T-helper 2 cell treated with Interferon-gamma antibody and Interleukin-4, amounts not matched to agents 5 μg/mL and 100 μg/mL, for 36 hours (primary cell): Measurements from ENCODE around the gene C1orf159.

Experiments
- DNase-seq: peaks from one replicate; pipeline ENCODE4 v3.0.0; 2021; ENCODE audit warnings: low spot score
- H3K27ac Mint-ChIP-seq: one replicate; pipeline ENCODE4 v1.8.0; 2021; ENCODE audit warnings: mild to moderate bottlenecking, mixed read lengths
- H3K27me3 Mint-ChIP-seq: one replicate; pipeline ENCODE4 v1.8.0; 2021; ENCODE audit warnings: low read depth, mixed read lengths
- H3K36me3 Mint-ChIP-seq: one replicate; pipeline ENCODE4 v1.8.0; 2021; ENCODE audit warnings: low read depth, mixed read lengths
- H3K4me1 Mint-ChIP-seq: one replicate; pipeline ENCODE4 v1.8.0; 2021; ENCODE audit warnings: low read depth, mixed read lengths
- H3K4me3 Mint-ChIP-seq: one replicate; pipeline ENCODE4 v1.8.0; 2022; ENCODE audit warnings: mild to moderate bottlenecking, moderate library complexity, mixed read lengths
- H3K9me3 Mint-ChIP-seq: one replicate; pipeline ENCODE4 v1.8.0; 2021; ENCODE audit warnings: mixed read lengths

Gene C1orf159

GRCh38 chr1:1044455-1045078 is 71.3 kb downstream of the C1orf159 start:
- Mint-ChIP-seq H3K36me3 (no peaks in the 10 kb centered on the region), H3K27me3 (peaks cover 2% of the 10 kb centered on the region), H3K4me3 (no peak overlapping the region), H3K4me1 (peaks cover 3% of the 10 kb centered on the region), H3K9me3 (no peaks in the 10 kb centered on the region), H3K27ac (no peak overlapping the region)
- DNase-seq, result no peak

- peaks cover 8% of the 10 kb centered on the region for H3K4me1 Mint-ChIP-seq
- DNase-seq, result no peak
- no peaks in the 10 kb centered on the region for H3K36me3 Mint-ChIP-seq
- H3K4me3 Mint-ChIP-seq, result no peak overlapping the region
- H3K9me3 Mint-ChIP-seq, result no peaks in the 10 kb centered on the region
- H3K27me3 Mint-ChIP-seq, result peaks cover 9% of the 10 kb centered on the region
- H3K27ac Mint-ChIP-seq, result no peak overlapping the region
These were observed 72.0 kb downstream of the C1orf159 start for GRCh38 chr1:1043921-1044320.

DNA sequence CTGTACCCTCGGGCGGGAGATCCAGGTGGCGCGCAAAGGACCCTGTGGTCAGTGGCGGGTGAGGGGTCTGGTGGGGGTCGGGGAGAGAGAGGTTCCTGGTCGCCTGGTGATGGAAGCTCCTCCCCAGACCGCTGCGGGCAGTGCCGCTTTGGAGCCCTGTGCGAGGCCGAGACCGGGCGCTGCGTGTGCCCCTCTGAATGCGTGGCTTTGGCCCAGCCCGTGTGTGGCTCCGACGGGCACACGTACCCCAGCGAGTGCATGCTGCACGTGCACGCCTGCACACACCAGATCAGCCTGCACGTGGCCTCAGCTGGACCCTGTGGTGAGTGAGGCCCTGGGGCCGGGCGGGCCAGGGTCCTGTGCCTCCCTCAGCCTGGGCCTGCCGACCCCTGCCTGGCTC is 72.5 kb downstream of the C1orf159 start:
- peaks cover 14% of the 10 kb centered on the region for H3K27me3 Mint-ChIP-seq
- peaks cover 13% of the 10 kb centered on the region for H3K4me1 Mint-ChIP-seq
- DNase-seq, result no peak
- no peaks in the 10 kb centered on the region for H3K36me3 Mint-ChIP-seq
- no peaks in the 10 kb centered on the region for H3K9me3 Mint-ChIP-seq
- H3K4me3 Mint-ChIP-seq, result no peak overlapping the region
- no peak overlapping the region for H3K27ac Mint-ChIP-seq

GRCh38 chr1:1042835-1043234 is 73.1 kb downstream of the C1orf159 start:
- Mint-ChIP-seq H3K4me1 (peaks cover 14% of the 10 kb centered on the region), H3K36me3 (no peaks in the 10 kb centered on the region), H3K27me3 (peaks cover 16% of the 10 kb centered on the region), H3K4me3 (no peak overlapping the region), H3K9me3 (no peaks in the 10 kb centered on the region), H3K27ac (no peak overlapping the region)
- no peak for DNase-seq

DNA sequence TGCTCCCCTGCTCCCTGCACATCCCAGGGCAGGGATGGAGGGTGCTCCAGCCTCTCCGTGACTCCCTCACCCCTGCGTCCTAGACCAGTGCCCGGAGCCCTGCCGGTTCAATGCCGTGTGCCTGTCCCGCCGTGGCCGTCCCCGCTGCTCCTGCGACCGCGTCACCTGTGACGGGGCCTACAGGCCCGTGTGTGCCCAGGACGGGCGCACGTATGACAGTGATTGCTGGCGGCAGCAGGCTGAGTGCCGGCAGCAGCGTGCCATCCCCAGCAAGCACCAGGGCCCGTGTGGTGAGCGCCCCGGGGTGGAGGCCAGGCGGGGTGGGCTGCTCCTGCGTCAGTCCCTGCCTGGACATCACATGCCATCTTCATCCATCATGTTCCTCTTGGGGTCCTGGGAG is 74.0 kb downstream of the C1orf159 start:
- H3K27ac Mint-ChIP-seq, result no peak overlapping the region
- no peak for DNase-seq
- no peaks in the 10 kb centered on the region for H3K9me3 Mint-ChIP-seq
- no peak overlapping the region for H3K4me3 Mint-ChIP-seq
- peaks cover 18% of the 10 kb centered on the region for H3K27me3 Mint-ChIP-seq
- no peaks in the 10 kb centered on the region for H3K36me3 Mint-ChIP-seq
- peaks cover 14% of the 10 kb centered on the region for H3K4me1 Mint-ChIP-seq

GRCh38 chr1:1041092-1041523 is 74.8 kb downstream of the C1orf159 start:
- Mint-ChIP-seq H3K4me1 (peaks cover 14% of the 10 kb centered on the region), H3K27me3 (peaks cover 20% of the 10 kb centered on the region), H3K4me3 (no peak overlapping the region), H3K9me3 (no peaks in the 10 kb centered on the region), H3K36me3 (no peaks in the 10 kb centered on the region), H3K27ac (no peak overlapping the region)
- no peak for DNase-seq

DNA sequence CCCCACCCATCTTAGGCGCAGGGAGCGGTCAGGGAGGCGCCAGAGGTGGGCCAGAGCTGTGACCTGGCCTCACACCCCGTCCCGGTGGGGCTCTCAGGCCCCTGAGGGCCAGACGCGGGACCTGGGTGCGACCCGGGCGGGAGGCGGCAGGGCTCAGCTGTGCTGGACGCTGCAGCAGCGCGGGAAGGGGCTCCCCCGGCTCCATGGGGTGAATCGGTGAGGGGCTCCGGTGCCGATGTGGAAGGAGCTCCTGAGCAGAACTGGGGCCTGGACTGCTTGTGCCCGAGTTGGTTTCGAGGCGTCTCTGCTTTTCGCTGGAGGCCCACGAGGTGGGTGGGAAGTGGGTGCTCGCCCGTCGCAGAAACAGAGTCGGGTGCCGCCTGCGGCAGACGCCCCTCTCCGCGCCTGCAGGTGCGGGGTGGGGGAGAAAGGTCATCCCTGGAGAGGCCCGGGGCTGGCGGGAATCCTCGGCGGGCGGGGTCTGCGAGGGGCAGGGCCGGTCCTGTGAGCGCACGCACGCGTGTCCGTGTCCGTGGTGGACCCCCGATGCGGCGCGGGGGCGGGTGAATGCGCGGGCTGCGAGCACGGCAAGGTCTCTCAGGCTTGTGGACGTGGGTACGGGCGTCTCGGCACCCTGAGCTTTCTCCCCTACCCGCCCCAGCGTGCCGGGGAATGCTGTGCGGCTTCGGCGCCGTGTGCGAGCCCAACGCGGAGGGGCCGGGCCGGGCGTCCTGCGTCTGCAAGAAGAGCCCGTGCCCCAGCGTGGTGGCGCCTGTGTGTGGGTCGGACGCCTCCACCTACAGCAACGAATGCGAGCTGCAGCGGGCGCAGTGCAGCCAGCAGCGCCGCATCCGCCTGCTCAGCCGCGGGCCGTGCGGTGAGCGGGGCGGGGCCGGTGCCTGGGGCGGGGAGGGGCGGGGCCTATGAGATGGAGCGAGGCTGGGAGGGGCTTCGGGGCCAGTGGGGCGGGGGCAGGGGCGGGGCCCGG is 75.6 kb downstream of the C1orf159 start:
- no peaks in the 10 kb centered on the region for H3K36me3 Mint-ChIP-seq
- peaks cover 14% of the 10 kb centered on the region for H3K4me1 Mint-ChIP-seq
- no peaks in the 10 kb centered on the region for H3K9me3 Mint-ChIP-seq
- peak; percentile 79 for DNase-seq
- H3K4me3 Mint-ChIP-seq, result peak overlapping the region; percentile 75
- H3K27ac Mint-ChIP-seq, result peak overlapping the region; percentile 72
- peaks cover 25% of the 10 kb centered on the region for H3K27me3 Mint-ChIP-seq

DNA sequence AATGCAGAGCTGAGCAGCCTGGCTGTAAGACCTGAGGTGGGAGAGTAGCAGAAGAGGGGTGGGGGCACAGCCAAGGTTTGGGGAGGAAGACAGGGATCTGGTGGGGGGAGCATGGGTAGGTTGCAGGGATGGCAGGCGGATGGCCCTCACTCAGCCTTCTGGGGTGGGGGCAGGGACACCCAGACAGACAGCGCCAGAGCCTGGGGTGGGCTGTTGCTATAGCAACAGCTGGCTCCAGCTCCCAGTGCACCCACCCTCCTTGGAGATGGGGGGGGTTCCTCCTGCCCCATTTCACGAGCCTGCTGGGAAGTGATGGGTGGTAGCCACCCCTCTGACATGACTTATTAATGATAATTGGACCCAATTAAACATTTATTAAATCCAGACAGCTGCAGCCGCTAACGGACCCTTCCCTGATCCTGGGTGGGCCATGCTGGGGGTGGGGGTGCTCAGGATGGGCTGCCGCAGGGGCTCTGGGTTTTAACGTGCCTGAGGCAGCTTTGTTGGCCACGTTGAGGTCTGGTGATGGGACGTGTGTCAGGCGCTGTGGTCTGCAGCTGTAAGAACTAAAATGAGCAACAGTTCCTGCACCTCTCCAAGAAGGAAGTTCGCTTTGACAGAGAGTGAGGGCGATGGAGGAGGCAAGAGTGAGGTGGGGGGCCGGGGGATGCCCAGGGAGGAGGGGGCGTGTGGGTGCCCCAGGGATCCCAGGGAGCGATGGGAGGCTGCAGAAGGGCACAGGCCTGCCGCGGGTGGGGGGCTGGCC is 76.6 kb downstream of the C1orf159 start:
- Mint-ChIP-seq H3K4me3 (peak overlapping the region; percentile 75), H3K4me1 (peaks cover 14% of the 10 kb centered on the region), H3K27ac (peak overlapping the region; percentile 72), H3K9me3 (no peaks in the 10 kb centered on the region), H3K36me3 (no peaks in the 10 kb centered on the region), H3K27me3 (peaks cover 27% of the 10 kb centered on the region)
- DNase-seq, result no peak

DNA sequence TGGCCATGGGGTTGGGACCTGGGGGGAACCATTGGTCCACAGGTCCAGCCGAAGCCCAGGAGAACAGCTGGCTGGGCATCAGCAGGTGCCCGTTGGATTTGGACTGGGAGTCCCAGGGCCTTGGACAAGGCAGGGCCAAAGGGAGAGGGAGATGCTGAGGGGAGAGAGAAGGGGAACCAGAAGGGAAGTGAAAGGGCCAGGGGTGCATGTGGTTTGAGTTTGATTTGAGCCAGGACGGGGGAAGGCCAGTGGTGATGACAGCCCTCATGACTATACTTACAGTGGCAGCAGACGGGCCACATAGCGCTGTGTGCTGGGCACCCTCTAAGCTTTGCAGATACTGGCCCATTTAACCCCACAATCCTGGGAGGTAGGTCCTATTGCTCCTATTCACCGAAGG is 77.2 kb downstream of the C1orf159 start:
- DNase-seq, result no peak
- Mint-ChIP-seq H3K4me3 (peak overlapping the region; percentile 29), H3K27me3 (peaks cover 27% of the 10 kb centered on the region), H3K4me1 (peaks cover 14% of the 10 kb centered on the region), H3K27ac (no peak overlapping the region), H3K36me3 (no peaks in the 10 kb centered on the region), H3K9me3 (no peaks in the 10 kb centered on the region)

DNA sequence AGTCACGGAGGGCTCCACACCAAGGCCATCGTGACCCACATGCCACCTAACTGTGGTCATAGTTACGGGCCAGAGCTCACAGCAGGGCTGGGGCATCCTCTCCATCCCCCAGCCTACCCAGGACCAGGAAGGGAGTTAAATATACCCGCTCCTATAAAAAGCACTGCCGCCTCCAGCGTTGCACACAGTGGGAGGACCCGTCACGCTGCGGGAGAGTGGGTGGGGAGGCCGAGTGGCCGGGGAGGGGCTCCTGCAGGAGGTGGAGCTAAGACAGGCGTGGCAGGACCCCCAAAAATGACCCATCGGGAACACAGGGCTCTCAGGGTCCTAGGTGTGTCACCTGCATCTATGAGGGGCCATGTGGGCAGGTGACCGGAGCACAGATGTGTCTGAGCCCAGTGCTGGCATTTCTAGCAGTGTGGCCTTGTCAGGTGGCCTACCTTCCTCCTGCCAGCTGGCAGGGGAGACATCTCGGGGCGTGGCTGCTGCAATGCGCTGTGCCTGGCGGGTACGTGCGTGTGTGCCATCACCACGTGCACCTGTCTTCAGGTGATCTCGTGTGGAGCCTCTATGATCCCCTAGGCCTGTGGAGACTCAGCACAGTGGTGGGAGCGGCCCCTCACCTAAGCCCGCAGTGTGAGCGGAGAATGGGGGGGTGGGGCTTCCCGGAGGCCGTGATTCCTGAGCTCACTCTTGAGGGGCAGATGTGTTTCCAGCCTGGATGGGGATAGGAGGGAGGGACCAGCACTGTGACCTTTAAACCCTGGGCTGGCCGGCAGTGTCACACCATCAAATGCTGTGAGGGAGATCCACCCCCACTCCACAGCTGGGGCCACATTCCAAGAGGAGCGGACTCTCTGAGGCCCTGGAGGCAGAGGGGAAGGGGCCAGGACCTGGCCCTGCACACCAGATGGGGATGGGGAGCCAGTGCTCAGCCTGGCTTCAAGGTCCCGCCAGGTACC is 78.2 kb downstream of the C1orf159 start:
- no peak overlapping the region for H3K4me3 Mint-ChIP-seq
- H3K36me3 Mint-ChIP-seq, result no peaks in the 10 kb centered on the region
- no peak overlapping the region for H3K27ac Mint-ChIP-seq
- no peaks in the 10 kb centered on the region for H3K9me3 Mint-ChIP-seq
- H3K4me1 Mint-ChIP-seq, result peaks cover 14% of the 10 kb centered on the region
- no peak for DNase-seq
- peaks cover 27% of the 10 kb centered on the region for H3K27me3 Mint-ChIP-seq

- DNase-seq, result no peak
- H3K36me3 Mint-ChIP-seq, result no peaks in the 10 kb centered on the region
- no peak overlapping the region for H3K4me3 Mint-ChIP-seq
- H3K9me3 Mint-ChIP-seq, result no peaks in the 10 kb centered on the region
- peaks cover 18% of the 10 kb centered on the region for H3K4me1 Mint-ChIP-seq
- H3K27ac Mint-ChIP-seq, result no peak overlapping the region
- H3K27me3 Mint-ChIP-seq, result peaks cover 35% of the 10 kb centered on the region
These were observed 80.5 kb downstream of the C1orf159 start for GRCh38 chr1:1035291-1035943.

- no peak for DNase-seq
- peak overlapping the region; percentile 54 for H3K4me3 Mint-ChIP-seq
- peaks cover 31% of the 10 kb centered on the region for H3K27me3 Mint-ChIP-seq
- H3K9me3 Mint-ChIP-seq, result no peaks in the 10 kb centered on the region
- H3K27ac Mint-ChIP-seq, result no peak overlapping the region
- no peaks in the 10 kb centered on the region for H3K36me3 Mint-ChIP-seq
- H3K4me1 Mint-ChIP-seq, result peaks cover 13% of the 10 kb centered on the region
These were observed 81.5 kb downstream of the C1orf159 start for GRCh38 chr1:1034439-1034781.
